GM19452 (cell line): ENCODE data around the gene HIKESHI.
"Not testable (repeated sequence)": the region's sequence is repeated elsewhere in the genome, so short reads cannot be mapped to it uniquely, and the experiment has no call there.

Source experiments
- ATAC-seq: cut with Tn5 transposase; IDR thresholded peaks from one replicate; pipeline ENCODE4 v1.9.1; 2021; ENCODE audit not compliant: unreplicated experiment

HIKESHI gene

DNA sequence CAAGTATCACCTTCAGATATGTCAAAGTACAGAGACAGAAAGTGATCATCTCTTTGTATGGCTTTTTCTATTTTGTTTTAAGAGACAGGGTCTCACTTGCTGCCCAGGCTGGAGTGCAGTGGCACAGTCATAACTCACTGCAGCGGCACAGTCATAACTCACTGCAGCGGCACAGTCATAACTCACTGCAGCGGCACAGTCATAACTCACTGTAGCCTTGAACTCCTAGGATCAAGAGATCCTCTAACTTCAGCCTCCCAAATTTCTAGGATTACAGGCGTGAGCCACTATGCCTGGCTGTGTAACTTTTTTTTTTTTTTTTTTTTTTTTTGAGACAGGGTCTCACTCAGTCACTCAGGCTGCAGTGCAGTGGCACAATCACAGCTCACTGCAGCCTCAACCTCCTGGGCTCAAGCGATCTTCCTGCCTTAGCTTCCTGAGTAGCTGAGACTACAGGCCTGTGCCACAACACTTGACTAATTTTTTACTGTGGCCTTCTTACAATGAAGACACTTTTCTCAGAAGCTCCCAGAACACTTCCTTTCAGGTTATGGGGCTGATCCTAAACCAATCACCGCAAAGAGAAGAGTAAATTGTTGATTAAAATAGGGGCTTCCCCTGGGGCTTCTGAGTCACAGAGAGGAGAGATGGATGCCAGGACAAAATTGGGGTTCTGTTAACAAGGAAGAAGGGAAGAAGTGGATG, 9.0 kb upstream of the HIKESHI start:
- ATAC-seq, result peak; percentile 85

- no peak for ATAC-seq
These were observed 8.0 kb upstream of the HIKESHI start for GRCh38 chr11:86294026-86294425.

- ATAC-seq, result no peak
These were observed 323 bp upstream of the HIKESHI start for GRCh38 chr11:86301742-86302091.

DNA sequence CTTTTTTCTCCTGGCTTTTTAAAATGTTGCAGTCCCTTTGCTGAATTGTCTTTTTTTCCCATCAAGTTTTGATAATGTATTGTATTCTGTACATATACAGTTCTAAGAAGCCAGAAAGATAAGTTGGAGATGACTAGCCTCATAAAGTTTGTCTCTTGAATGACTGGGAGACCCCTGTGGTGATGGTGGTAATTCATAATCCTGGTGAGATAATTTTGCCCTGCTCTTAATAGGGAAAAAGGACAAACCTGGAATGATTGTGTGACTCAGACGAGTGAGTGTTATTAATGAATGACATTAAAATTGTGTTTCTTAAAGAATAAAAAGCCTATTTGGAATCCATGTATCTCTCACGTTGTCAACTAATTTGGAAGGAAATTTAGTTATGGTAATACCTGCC, 1.2 kb downstream of the HIKESHI start:
- ATAC-seq, result no peak

GRCh38 chr11:86308710-86309109, 6.7 kb downstream of the HIKESHI start:
- not testable (repeated sequence) for ATAC-seq

DNA sequence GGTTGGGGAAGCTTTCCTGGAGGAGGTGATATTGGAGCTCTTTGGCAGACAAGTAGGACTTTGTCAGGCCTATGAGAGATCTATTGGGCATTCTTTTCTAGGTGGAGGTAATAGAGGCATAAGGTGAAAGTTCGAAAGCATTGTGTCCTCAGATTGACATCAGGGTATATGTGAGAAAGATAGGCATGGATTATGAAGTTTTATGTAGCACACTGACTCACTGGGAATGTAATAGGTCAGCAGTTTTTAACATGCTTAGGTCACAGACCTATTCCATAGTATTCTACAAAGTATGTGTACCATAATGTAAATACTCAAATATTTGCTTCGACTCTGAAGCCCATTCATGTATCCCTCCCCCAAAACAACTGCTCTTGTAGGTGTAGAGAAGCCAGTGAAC, 11.8 kb downstream of the HIKESHI start:
- no peak for ATAC-seq

GRCh38 chr11:86314636-86315035, 12.6 kb downstream of the HIKESHI start:
- no peak for ATAC-seq

DNA sequence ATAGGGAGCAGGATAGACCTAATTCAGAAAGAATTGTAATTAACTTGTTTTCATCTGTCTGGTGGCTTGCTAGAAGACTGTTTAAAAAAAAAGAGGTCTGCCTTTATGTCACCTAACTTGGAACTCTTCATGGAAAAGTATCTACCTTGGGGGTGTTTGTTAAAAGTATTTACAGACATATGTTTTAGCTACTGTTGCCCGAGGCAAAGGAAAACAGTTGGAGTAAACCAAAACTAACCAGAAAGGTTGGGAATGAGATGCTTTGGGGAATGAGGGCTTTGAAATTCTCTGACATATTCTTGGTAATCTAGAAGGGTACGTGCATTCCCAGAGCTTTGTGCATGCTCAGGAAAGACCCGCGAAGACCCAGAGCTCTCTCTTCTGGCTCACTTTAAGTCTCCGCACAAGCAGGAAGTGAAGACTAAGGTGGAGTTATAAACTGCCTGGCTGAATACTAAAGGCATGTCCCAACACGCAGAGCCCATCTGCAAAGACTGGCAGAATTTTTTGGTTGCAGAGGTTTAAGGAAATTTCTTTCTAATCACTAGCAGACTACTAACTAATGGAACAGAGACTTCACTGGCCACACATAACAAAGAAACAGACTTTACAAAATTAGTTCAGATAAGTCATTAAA, 33.2 kb downstream of the HIKESHI start:
- no peak for ATAC-seq

DNA sequence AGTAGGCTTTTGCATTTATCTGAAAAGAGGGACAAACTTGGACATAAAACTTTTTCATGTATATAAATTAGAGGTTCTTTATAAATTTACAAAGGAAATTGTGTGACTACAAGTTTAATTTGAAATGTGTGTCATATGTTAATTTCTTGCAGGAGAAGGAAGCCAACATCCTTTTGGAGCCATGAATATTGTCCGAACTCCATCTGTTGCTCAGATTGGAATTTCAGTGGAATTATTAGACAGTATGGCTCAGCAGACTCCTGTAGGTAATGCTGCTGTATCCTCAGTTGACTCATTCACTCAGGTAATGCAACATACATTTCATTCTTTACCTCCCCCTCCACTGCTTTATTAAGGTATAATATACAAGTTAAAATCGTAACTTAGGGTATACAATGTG, 35.2 kb downstream of the HIKESHI start:
- no peak for ATAC-seq

DNA sequence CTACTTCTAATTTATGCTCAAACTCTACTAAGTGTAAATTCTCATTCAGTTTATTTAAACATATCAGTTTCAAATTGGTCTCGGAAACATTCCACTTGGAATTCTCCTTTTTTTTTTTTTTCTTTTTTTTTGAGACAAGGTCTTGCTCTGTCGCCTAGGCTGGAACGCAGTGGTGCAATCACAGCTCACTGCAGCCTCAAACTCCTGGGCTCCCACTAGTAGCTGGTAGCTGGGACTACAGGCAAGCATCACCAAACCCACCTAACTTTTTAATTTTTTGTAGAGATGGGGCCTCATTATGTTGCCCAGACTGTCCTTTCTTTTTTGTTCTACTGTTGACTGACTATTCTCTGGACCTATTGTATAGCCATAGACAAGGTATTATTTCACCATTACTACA, 39.3 kb downstream of the HIKESHI start:
- no peak for ATAC-seq

- ATAC-seq, result no peak
These were observed 44.5 kb downstream of the HIKESHI start for GRCh38 chr11:86346513-86346912.

- ATAC-seq, result no peak
These were observed 53.2 kb downstream of the HIKESHI start for GRCh38 chr11:86355256-86355655.

DNA sequence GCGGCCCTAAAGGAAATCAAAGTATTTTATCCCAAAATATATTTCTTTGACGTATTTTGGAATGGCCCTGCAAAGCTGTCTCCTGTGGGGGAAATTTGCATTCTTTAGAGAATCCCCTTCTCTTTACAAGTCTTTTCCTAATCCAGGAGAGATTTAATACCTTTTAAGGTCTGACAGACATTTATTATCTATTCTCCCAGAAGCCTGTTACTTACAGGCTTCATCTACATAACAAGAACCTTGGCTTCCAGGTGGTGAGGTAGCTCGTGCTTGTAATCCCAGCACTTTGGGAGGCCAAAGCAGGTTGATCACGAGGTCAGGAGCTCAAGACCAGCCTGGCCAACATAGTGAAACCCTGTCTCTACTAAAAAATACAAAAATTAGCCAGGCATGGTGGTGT, 55.4 kb downstream of the HIKESHI start:
- not testable (repeated sequence) for ATAC-seq

- no peak for ATAC-seq
These were observed 56.7 kb downstream of the HIKESHI start for GRCh38 chr11:86358720-86359119.

DNA sequence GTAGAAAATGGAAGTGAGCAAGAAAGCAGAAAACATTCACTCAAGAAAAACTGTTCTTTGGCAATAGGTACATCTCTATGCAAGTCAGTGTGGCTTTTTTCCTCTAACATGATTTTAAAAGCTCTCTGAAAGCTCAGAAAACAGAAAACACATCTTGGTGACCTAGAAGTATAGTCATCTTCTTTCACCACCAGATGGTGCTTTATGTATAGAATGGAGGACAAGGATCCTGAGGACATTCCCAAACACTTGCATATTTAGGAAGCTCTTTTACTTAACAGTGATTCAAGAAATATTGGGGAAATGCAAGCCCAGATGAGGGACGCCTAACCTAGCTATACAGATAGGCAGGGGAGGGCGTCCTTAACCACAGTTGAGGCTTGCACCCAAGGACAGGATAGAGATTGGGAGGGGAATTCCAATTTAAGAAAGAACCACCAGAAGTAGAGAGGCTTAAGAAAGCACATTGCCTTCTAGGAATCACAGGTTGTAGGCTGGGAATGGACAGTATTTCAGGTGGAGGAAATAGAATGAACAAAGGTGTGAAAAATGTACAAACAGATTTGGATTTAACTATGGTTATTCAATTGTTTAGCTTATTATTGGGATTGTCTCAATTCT, 58.8 kb downstream of the HIKESHI start:
- no peak for ATAC-seq

DNA sequence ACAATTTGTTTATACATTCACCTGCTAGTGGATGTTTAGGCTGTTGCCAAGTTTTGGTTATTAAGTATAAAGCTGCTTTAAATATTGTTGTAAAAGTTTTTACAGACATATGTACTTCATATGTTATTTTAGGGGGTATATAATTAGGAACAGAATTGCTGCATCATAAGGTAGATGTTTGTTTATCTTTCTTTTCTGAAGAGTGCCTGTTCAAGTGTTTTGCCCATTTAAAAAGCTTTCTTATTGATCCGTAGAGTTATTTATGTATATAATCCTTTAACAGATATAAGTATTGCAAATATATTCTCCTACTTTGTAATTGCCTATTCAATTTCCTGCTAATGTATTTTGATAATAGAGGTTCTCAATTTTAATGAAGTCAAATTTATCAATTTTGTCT, 61.4 kb downstream of the HIKESHI start:
- ATAC-seq, result no peak

DNA sequence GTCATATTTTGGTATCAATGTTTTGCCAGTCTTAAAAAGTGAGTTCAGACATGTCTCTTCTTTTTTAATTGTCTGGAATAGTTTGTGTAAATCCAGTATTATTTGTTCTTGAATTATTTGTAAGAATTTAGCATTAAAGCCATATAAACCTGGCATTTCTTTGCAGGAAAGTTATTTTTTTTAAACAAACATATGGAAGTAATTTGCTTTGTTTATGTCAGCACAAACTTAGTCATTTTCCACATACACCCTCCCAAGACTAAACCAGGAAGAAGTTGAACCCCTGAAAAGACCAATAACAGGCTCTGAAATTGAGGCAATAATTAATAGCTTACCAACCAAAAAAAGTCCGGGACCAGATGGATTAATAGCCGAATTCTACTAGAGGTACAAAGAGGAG, 63.5 kb downstream of the HIKESHI start:
- no peak for ATAC-seq

DNA sequence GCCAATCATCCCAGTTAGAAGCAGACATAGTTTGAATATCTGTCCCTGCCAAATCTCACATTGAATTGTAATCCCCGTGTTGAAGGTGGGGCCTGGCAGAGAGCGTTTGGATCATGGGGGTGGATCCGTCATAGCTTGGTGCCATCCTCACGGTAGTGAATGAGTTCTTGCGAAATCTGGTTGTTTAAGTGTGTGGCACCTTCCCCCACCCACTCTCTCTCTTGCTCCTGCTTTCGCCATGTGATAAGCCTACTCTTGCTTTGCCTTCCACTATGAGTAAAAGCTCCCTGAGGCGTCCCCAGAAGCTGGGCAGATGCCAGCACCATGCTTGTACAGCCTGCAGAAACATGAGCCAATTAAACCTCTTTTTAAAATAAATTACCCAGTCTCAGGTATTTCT, 67.6 kb downstream of the HIKESHI start:
- ATAC-seq, result no peak

- no peak for ATAC-seq
These were observed 68.1 kb downstream of the HIKESHI start for GRCh38 chr11:86370171-86370570.

GRCh38 chr11:86370922-86371594, 69.0 kb downstream of the HIKESHI start:
- ATAC-seq, result no peak

DNA sequence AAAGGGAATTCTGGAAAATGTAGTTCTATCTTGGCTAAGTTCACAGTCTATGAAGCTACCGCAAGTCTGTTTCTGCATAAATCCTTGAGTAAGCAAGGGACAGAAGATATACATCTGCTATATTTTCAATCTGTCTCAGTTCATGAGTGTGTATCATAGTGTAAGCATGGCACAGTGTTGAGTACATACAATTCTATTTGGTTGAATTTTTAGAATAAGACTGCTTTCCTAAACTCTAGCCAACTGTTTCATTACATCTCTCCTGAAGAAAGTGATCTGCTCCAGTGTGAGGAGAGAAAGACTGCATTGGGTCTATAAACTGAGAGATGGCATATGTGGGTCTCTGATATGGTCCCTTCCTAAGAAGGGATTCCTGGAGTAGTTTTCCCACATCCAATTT, 70.0 kb downstream of the HIKESHI start:
- ATAC-seq, result no peak

DNA sequence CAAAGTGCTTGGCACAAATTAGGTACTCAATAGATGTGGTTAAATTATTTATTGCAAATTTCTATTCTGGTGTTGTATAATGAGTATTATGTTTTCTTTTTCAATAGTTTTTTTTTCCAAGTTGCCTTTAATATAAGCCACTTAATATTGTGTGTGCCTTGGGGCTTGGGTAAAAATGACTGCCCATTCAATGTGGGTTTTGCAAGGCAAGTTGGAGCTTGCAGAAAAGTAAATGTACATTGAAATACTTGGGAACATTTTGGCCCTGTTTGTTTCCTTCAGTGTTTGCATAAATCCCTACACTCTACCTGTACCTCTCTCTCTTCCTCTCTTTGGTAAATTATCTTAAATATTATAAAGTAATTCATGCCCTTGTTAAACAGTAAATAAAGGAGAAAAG, 70.5 kb downstream of the HIKESHI start:
- no peak for ATAC-seq
